ENCODE results near the gene GRIN2D. TPM values are rescaled to one million over a fixed set of nuclear protein-coding genes. Genes with fewer than 3 reads are reported as not detected.
A peak's percentile ranks its signal among the peaks of the same experiment; 100 is the strongest.

The GRIN2D gene
- total RNA-seq, 2 experiments from 2014 or later: 0.06 TPM; not detected in 1

- Mint-ChIP-seq H3K36me3 (ENCODE audit: low read depth) (no peaks in the 10 kb centered on the region), H3K4me1 (ENCODE audit: low read depth) (peaks cover 29% of the 10 kb centered on the region), H3K4me3 (no peak overlapping the region), H3K27ac (no peak overlapping the region), H3K27me3 (peaks cover 22% of the 10 kb centered on the region), H3K9me3 (no peaks in the 10 kb centered on the region)
- Histone ChIP-seq H3K36me3 (ENCODE audit: insufficient read depth, low read length) (no peaks in the 10 kb centered on the region), H3K27ac (ENCODE audit: low read depth in 1 of 2, low read length in 2 of 2) (no peak overlapping the region), H3K27me3 (ENCODE audit: control insufficient read depth in 1 of 2, insufficient read depth in 2 of 2, low read length in 2 of 2) (peaks cover 0 to 11% of the 10 kb centered on the region in 2 experiments), H3K4me3 (ENCODE audit: low read length) (peak overlapping the region; percentile 12), H3K4me1 (ENCODE audit: insufficient read depth, low read length) (peaks cover 36% of the 10 kb centered on the region), H3K9me3 (ENCODE audit: control insufficient read depth in 1 of 2, insufficient read depth in 1 of 2, low read length in 2 of 2) (peaks cover 0 to 5% of the 10 kb centered on the region in 2 experiments)
- no peak for TF ChIP-seq CTCF (IDR thresholded peaks at IDR 0.05)
- CTCF ChIA-PET: interaction anchor here (1.2 to 1.9 kb wide), 2 partner anchors 24 to 74 kb away, joined by 3 to 5 read pairs; partner anchors contain the start of gene KDELR1
- POLR2A ChIA-PET: interaction anchor here (0.8 kb wide), 1 partner anchor 30 kb away, joined by 4 read pairs; no protein-coding TSS in a partner anchor
- ATAC-seq (ENCODE audit: poor library complexity) (no peak), DNase-seq (no peak)
- intact Hi-C loops (cut with DNase I, micrococcal nuclease): loop anchor here in 1 of 2 experiments (2.0 kb wide), 1 partner anchor 29 kb away; the partner anchor contains the start of gene GRWD1
Measured at GRCh38 chr19:48415806-48416221, 22.3 kb downstream of the GRIN2D start.

GRCh38 chr19:48417421-48417820 is 24.0 kb downstream of the GRIN2D start:
- H3K9me3 Mint-ChIP-seq: no peaks in the 10 kb centered on the region
- intact Hi-C loops (cut with DNase I, micrococcal nuclease): no loop called here
- peaks cover 29% of the 10 kb centered on the region for H3K4me1 Mint-ChIP-seq (ENCODE audit: low read depth)
- no peak overlapping the region for H3K27ac Mint-ChIP-seq
- peaks cover 0 to 5% of the 10 kb centered on the region in 2 experiments for H3K9me3 ChIP-seq (ENCODE audit: control insufficient read depth in 1 of 2, insufficient read depth in 1 of 2, low read length in 2 of 2)
- ATAC-seq (ENCODE audit: poor library complexity): no peak
- H3K27me3 ChIP-seq (ENCODE audit: control insufficient read depth in 1 of 2, insufficient read depth in 2 of 2, low read length in 2 of 2): peaks cover 0 to 11% of the 10 kb centered on the region in 2 experiments
- H3K27me3 Mint-ChIP-seq: peaks cover 22% of the 10 kb centered on the region
- H3K27ac ChIP-seq (ENCODE audit: low read depth in 1 of 2, low read length in 2 of 2): no peak overlapping the region
- no peak for TF ChIP-seq CTCF (IDR thresholded peaks at IDR 0.05)
- peaks cover 36% of the 10 kb centered on the region for H3K4me1 ChIP-seq (ENCODE audit: insufficient read depth, low read length)
- DNase-seq: no peak
- no peaks in the 10 kb centered on the region for H3K36me3 ChIP-seq (ENCODE audit: insufficient read depth, low read length)
- no peak overlapping the region for H3K4me3 Mint-ChIP-seq
- CTCF ChIA-PET: interaction anchor here (1.9 kb wide), 1 partner anchor 26 kb away, joined by 5 read pairs; the partner anchor contains the start of gene KDELR1
- H3K4me3 ChIP-seq (ENCODE audit: low read length): no peak overlapping the region
- POLR2A ChIA-PET: no interaction called here
- no peaks in the 10 kb centered on the region for H3K36me3 Mint-ChIP-seq (ENCODE audit: low read depth)

- TF ChIP-seq CTCF (IDR thresholded peaks at IDR 0.05): no peak
- Mint-ChIP-seq H3K4me1 (ENCODE audit: low read depth) (peaks cover 26% of the 10 kb centered on the region), H3K27me3 (peaks cover 27% of the 10 kb centered on the region), H3K36me3 (ENCODE audit: low read depth) (no peaks in the 10 kb centered on the region), H3K4me3 (peak overlapping the region; percentile 11), H3K27ac (no peak overlapping the region), H3K9me3 (no peaks in the 10 kb centered on the region)
- DNase-seq (peak in 1 of 14 experiments; percentile 38), ATAC-seq (ENCODE audit: poor library complexity) (no peak)
- Histone ChIP-seq H3K4me3 (ENCODE audit: low read length) (no peak overlapping the region), H3K36me3 (ENCODE audit: insufficient read depth, low read length) (no peaks in the 10 kb centered on the region), H3K4me1 (ENCODE audit: insufficient read depth, low read length) (peaks cover 36% of the 10 kb centered on the region), H3K9me3 (ENCODE audit: control insufficient read depth in 1 of 2, insufficient read depth in 1 of 2, low read length in 2 of 2) (peaks cover 0 to 5% of the 10 kb centered on the region in 2 experiments), H3K27me3 (ENCODE audit: control insufficient read depth in 1 of 2, insufficient read depth in 2 of 2, low read length in 2 of 2) (peaks cover 0 to 11% of the 10 kb centered on the region in 2 experiments), H3K27ac (ENCODE audit: low read depth in 1 of 2, low read length in 2 of 2) (no peak overlapping the region)
- ChIA-PET CTCF (no interaction called here), POLR2A (no interaction called here)
- intact Hi-C loops (cut with DNase I, micrococcal nuclease): no loop called here
Measured at GRCh38 chr19:48418317-48419064, 25.0 kb downstream of the GRIN2D start.
